Cardiac muscle cell (in vitro differentiated cells and primary cell): ENCODE results near the gene IRF2BPL. TPM values are rescaled to one million over a fixed set of nuclear protein-coding genes. Genes with fewer than 3 reads are reported as not detected.

Experiments
- DNase-seq, 2 donors: peaks; one replicate each; pipeline versions ENCODE4 v3.0.0 to v3.0.0-alpha.2; 2010 to 2017; ENCODE audit warnings: low read depth in 1 of 2, low spot score in 1 of 2
- H3K27ac ChIP-seq: fragments of 200-600 bp; sonication (generic); 2 replicates; pipeline ENCODE4 v1.5.1; 2016
- H3K27me3 ChIP-seq: fragments of 200-600 bp; sonication (generic); 2 replicates; pipeline ENCODE4 v1.6.0; 2016; ENCODE audit warnings: control low read depth
- H3K36me3 ChIP-seq: fragments of 200-600 bp; sonication (generic); 2 replicates; pipeline ENCODE4 v1.5.1; 2016; ENCODE audit warnings: control low read depth
- H3K4me1 ChIP-seq: fragments of 200-600 bp; sonication (generic); 2 replicates; pipeline ENCODE4 v1.8.1; 2017; ENCODE audit warnings: low read depth, mild to moderate bottlenecking, mixed run types
- H3K4me3 ChIP-seq: fragments of 200-600 bp; sonication (generic); 2 replicates; pipeline ENCODE4 v1.5.1; 2016; ENCODE audit warnings: mild to moderate bottlenecking
- H3K9me3 ChIP-seq: fragments of 200-600 bp; sonication (generic); 2 replicates; pipeline ENCODE4 v1.5.1; 2017; ENCODE audit warnings: low read depth, mild to moderate bottlenecking, control low read depth
- CTCF ChIP-seq: IDR thresholded peaks from 2 replicates; pipeline ENCODE4 v1.5.1; 2012; ENCODE audit warnings: low read depth, mild to moderate bottlenecking, low read length
- polyA plus RNA-seq: library from polyadenylated mRNA; unstranded; fragments of >200 nt; fragmentation: Nextera tagmentation; extraction: Ambion mirVana; gene quantifications from 2 replicates; pipeline ENCODE4 v1.2.1, GENCODE V29; 2016
- total RNA-seq: library from RNA; depleted of rRNA; stranded (reverse); fragments of >200 nt; gene quantifications from 2 replicates; pipeline ENCODE4 v1.2.3, GENCODE V29; 2016

The IRF2BPL gene
- 128 and 185 TPM in 2 replicates for total RNA-seq
- polyA plus RNA-seq = 43.7 and 88.2 TPM in 2 replicates

- Histone ChIP-seq H3K36me3 (no peaks in the 10 kb centered on the region), H3K27me3 (no peaks in the 10 kb centered on the region), H3K27ac (peak within 1 kb of the TSS; percentile 96), H3K9me3 (no peaks in the 10 kb centered on the region), H3K4me1 (peaks cover 47% of the 10 kb centered on the region), H3K4me3 (peak within 1 kb of the TSS; percentile 85)
- TF ChIP-seq CTCF = no peak
- peak; percentile 99 to 100 for DNase-seq
Observed at GRCh38 chr14:77028384-77029231, at the start of gene IRF2BPL. Gene IRF2BPL (minus strand): TSS chr14:77028708. CDS start chr14:77027792, 916 bp downstream.

GRCh38 chr14:77077040-77077439, 48.5 kb upstream of the IRF2BPL start:
- TF ChIP-seq CTCF = peak; percentile 16
- peak in 1 of 2 donors; percentile 47 for DNase-seq
- Histone ChIP-seq H3K27ac (no peak overlapping the region), H3K4me1 (no peaks in the 10 kb centered on the region), H3K9me3 (no peaks in the 10 kb centered on the region), H3K4me3 (no peak overlapping the region), H3K27me3 (no peaks in the 10 kb centered on the region), H3K36me3 (no peaks in the 10 kb centered on the region)

- Histone ChIP-seq H3K9me3 (no peaks in the 10 kb centered on the region), H3K27me3 (no peaks in the 10 kb centered on the region), H3K4me3 (no peak overlapping the region), H3K4me1 (no peaks in the 10 kb centered on the region), H3K36me3 (no peaks in the 10 kb centered on the region), H3K27ac (peak overlapping the region; percentile 26)
- no peak for TF ChIP-seq CTCF
- DNase-seq = peak in 1 of 2 donors; percentile 96
Observed at GRCh38 chr14:77076113-77076631, 47.7 kb upstream of the IRF2BPL start.

- Histone ChIP-seq H3K4me1 (no peaks in the 10 kb centered on the region), H3K4me3 (no peak overlapping the region), H3K36me3 (no peaks in the 10 kb centered on the region), H3K27ac (no peak overlapping the region), H3K27me3 (no peaks in the 10 kb centered on the region), H3K9me3 (no peaks in the 10 kb centered on the region)
- no peak for TF ChIP-seq CTCF
- no peak for DNase-seq
Observed at GRCh38 chr14:77074969-77075368, 46.5 kb upstream of the IRF2BPL start.

GRCh38 chr14:77071938-77072388, 43.5 kb upstream of the IRF2BPL start:
- no peak for DNase-seq
- TF ChIP-seq CTCF = no peak
- H3K4me3 ChIP-seq = no peak overlapping the region
- no peaks in the 10 kb centered on the region for H3K36me3 ChIP-seq
- no peaks in the 10 kb centered on the region for H3K4me1 ChIP-seq
- no peaks in the 10 kb centered on the region for H3K27me3 ChIP-seq
- no peak overlapping the region for H3K27ac ChIP-seq
- H3K9me3 ChIP-seq = no peaks in the 10 kb centered on the region
